GM12875 (cell line): ENCODE results near the gene CCDC74B.
"Not testable (repeated sequence)": the region's sequence is repeated elsewhere in the genome, so short reads cannot be mapped to it uniquely, and the experiment has no call there.

Source experiments
- H3K4me3 ChIP-seq: one replicate; pipeline ENCODE4 v1.5.1; 2011; ENCODE audit warnings: low read depth, low read length, control low read depth
- TF ChIP-seq, protein P1 (sequence below): IDR thresholded peaks from 2 replicates; pipeline ENCODE4 v1.5.1; 2011; ENCODE audit warnings: low read depth, mild to moderate bottlenecking, control low read depth, inconsistent platforms, low read length, moderate library complexity, borderline replicate concordance; ENCODE audit not compliant: insufficient read depth

The CCDC74B gene

DNA sequence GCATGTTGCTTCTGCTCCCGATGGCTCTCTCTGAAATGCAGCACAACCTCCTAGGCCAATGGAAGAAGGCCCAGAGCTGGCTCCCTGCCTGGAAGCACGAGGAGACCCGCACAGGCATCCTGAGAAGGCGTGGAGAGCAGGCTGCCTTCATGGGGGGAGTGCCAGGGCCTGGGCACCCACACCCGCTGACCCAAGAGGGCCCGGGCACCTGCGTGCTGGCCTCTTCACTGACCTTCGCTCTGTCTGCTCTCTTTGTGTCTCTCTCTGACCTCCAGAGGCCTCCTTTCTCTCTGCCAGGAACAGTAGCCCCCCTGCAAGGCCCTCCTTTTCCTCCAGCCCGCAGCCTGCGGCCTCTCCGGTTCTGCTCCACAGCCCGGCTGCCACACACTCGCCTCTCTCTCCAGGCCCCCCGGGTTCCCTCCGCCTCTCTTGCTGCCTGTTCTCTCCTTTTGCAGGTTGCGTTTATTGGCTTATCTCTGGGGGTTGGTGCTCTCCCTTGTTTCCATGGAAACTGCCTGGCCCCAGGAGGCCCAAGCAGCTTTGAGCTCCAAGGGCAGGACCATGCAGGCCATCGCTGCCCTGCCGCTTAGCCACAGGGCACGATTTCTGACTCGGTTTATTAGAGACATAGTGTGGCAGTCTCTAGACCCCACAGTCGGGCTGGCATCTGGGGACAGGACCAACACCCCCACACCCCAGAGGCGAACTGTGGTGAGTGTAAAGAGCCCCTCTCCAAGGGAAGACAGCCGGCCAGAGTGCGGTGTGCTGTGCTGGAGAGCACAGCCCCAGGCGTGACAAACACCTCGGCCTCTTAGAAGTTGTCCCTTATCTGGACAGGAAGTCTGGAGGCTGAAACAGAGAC lies 38.8 kb upstream of the CCDC74B start:
- H3K4me3 ChIP-seq, result peak overlapping the region; percentile 67
- TF ChIP-seq, protein P1, sequence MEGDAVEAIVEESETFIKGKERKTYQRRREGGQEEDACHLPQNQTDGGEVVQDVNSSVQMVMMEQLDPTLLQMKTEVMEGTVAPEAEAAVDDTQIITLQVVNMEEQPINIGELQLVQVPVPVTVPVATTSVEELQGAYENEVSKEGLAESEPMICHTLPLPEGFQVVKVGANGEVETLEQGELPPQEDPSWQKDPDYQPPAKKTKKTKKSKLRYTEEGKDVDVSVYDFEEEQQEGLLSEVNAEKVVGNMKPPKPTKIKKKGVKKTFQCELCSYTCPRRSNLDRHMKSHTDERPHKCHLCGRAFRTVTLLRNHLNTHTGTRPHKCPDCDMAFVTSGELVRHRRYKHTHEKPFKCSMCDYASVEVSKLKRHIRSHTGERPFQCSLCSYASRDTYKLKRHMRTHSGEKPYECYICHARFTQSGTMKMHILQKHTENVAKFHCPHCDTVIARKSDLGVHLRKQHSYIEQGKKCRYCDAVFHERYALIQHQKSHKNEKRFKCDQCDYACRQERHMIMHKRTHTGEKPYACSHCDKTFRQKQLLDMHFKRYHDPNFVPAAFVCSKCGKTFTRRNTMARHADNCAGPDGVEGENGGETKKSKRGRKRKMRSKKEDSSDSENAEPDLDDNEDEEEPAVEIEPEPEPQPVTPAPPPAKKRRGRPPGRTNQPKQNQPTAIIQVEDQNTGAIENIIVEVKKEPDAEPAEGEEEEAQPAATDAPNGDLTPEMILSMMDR, result no peak

DNA sequence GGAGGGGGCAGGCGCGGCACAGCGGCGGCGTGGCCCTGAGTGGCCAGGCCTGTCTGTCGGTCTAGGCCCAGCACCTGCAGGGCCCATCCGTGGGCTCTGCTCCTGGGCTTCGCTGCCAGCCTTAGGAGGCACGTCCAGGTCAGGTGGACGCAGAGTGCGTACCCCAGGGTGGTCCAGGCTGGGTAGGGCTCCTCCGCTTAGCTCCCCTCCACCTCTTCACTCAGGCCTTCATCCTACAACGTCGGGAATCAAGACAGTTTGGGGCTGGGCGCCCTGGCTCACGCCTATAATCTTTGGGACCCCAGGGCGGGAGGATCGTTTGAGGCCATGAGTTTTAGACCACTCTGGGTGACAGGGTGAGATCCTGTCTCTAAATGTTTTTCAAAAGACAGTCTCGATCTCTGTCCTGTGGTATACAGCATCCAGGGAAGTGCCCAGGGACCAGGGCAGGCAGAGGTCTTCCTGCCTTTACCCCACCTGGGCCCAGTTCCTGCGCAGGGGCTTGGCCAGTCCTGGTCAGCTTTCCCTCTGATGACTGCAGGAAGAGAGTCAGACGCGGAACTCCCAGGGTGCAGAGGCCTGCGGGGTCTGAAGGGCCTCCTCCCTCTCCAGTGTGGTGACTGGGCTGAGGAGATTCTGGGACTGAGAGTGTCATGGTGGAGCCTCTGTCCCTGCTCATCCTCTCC lies 38.1 kb upstream of the CCDC74B start:
- peak overlapping the region; percentile 67 for H3K4me3 ChIP-seq

DNA sequence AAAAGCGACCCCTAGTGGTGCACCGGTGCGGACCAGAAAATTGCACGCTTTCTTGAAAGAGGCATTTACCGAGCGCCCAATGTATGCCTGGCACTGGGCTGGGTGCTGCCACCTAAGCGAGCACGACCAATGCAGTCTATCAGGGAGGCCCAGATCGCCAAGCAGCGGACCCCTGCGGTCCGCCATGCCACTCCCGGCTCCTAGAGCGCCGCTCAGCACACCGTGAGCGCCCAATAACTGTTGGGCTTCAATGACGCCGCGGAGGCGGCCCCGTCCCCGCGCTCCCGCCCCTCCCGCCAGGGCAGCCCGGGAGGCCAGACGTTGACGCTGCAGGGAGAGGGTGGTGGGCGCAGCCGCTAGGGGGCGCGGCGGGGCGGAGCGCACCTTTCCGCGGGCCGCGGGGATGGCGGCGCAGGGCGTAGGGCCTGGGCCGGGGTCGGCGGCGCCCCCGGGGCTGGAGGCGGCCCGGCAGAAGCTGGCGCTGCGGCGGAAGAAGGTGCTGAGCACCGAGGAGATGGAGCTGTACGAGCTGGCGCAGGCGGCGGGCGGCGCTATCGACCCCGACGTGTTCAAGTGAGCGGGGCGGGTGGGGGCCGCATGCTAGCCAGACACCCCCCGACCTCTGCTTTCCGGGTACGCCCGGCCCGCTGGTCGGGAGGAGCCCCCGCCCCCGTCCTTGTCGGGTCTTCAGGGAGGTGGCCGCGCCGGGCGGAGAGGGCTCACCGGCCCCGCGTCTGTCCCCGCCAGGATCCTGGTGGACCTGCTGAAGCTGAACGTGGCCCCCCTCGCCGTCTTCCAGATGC lies 37.2 kb upstream of the CCDC74B start, which contains the start of gene MZT2B:
MZT2B (plus strand) TSS at position 383 of the 803 bp plus-strand sequence; CDS start at position 404, 21 bp downstream.
- TF ChIP-seq, protein P1, result peak; percentile 85
- peak within 1 kb of the TSS; percentile 78 for H3K4me3 ChIP-seq

DNA sequence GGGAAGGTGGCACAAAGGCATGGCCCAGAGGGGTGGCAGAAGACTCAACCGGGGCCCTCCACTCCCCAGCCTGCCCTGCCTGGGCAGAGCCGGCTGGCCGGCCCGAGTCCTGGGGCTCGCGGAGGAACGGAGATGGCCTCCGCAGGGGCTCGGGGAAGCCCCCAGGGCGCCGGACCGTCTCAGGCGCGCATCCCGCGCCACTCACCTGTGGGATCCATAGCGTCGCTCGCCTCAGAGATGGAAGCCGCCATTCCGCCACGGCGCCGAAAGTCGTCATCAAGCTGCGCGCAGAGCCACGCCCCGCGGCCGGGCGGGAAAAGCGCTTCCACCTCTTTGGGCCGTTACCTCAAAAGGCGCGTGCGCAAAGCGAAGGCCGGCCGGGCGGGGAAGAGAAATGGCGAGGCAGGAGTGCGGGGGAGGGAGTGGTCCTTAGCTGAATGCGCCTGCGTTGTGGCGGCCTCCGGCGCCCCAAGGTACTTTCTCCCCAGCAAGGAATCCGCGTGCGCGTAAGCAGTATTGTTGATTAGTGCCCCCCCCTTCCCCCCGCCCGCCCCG lies 36.5 kb upstream of the CCDC74B start, which contains the start of gene SMPD4:
SMPD4 (minus strand) TSS at position 278 of the 555 bp plus-strand sequence. CDS start 5,010 bp downstream, outside the sequence.
- TF ChIP-seq, protein P1, result no peak
- H3K4me3 ChIP-seq, result peak within 1 kb of the TSS; percentile 78

DNA sequence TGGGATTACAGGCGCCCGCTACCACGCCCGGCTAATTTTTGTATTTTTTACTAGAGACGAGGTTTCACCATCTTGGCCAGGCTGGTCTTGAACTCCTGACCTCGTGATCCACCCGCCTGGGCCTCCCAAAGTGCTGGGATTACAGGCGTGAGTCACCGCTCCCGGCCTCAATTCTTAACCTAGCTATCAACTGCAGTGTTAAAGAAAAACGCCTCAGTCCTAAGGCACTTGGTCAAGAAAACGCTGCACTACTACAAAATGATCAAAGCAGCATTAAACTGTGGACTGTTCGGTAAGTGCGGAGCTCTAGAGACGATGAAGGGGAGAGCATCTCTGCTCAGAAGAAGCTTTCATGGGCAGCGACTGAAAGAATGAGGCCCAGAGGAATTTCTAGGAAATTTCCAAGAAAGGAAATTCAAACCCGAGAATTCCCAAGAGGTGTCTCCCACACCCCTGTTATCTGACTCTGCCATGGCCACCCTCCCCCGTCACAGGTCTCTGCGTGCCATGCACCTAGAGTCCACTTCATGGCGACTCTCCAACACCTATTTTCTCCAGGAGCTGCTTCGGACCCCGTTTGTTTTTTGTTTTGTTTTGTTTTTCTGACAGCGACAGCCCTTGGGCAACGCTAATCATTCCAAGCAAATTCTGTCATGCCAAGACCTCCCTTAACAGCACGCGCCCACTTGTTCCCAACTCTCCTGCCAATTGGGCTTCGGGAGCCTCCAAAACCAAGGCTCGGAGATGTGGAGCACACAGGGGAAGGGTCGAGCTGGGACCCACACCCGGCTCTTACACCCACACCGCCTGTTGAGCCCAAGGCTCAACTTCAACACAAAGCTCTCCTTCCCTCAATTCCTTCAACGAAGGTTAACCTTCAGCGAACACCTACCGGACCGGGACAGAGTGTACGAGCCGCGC lies 35.8 kb upstream of the CCDC74B start:
- peak overlapping the region; percentile 78 for H3K4me3 ChIP-seq

DNA sequence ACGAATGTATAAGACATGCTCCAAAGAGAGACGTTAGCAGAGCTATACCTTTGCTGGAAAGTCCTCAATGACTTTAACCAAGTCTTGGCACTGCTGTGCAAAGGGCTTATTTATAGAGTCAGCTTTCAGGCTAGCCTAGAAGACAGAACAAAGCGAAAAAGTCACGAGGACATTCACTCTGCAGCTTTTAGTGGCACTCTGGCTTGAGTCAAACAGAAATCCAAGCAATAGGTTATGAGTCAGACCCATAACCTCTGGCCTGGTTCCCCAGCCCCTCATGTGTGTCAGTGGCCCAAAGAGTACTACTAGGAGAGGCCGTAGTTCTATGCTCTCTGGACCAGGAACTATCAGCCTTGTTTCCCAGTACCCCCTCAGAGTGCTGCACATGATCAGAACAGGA lies 30.0 kb upstream of the CCDC74B start:
- H3K4me3 ChIP-seq, result not testable (repeated sequence)

DNA sequence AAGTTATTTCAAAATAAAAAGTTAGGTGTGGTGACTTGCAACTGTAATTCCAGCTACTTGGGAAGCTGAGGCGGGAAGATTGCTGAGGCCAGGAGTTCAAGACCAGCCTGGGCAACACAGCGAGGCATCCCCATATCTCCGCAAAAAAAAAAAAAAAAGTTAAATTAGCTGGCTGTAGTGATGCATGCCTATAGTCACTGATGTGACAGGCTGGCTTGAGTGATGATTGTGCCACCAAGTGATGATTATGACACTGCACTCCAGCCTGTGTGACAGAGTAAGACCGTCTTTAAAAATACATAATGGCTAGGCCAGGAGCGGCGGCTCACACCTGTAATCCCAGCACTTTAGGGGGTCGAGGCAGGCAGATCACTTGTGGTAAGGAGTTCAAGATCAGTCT lies 25.0 kb upstream of the CCDC74B start:
- TF ChIP-seq, protein P1, result no peak
- no peak overlapping the region for H3K4me3 ChIP-seq

DNA sequence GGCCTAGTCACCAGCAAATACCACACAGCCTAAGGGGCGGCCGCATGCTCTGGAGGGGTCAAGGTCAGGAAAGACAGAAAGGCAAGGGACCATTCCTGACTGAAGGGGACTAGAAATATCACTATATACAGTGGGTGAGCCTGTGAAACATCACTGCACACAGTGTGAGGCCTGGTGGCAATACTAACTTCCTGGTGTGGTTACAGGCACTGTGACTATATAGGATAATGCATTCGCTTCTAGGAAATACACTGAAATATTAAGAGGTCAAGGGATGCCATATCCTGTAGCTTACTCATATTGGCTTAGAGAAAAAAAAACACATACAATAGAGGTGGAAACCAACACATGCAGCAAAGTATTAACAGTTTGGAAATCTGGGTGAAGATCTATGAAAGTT lies 24.3 kb upstream of the CCDC74B start:
- not testable (repeated sequence) for H3K4me3 ChIP-seq

DNA sequence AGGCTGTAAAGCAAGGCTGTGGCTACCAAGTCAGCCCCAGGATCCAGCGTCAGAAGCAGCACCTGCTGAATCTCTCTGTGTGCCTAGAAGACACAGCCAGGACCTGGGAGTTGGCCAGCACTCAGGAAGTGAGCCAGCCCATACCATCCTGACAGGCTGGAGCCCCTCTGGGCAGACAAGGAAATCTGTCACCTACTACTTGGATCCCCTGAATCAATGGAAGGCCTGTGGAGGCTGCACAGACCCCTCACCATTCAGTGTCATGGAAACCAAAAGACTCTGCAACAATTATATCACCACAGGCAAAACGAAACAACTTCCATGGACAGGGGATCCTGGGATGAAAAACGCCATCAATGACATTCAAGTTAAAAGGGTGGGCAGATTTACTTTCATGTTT lies 21.7 kb upstream of the CCDC74B start:
- not testable (repeated sequence) for H3K4me3 ChIP-seq
